GM12878 (cell line): Measurements from ENCODE around the gene IPPK. TPM values are rescaled to one million over a fixed set of nuclear protein-coding genes. Genes with fewer than 3 reads are reported as not detected.

ENCODE experiments used
- ATAC-seq: fragments of 200-7000 bp; cut with Tn5 transposase; 3 replicates; pipeline ENCODE4 v1.9.1; 2020; ENCODE audit warnings: mild to moderate bottlenecking, moderate library complexity
- BruUV-seq: library from RNA; stranded (reverse); fragments of 400-500 nt; replicated peaks from 2 replicates; lab custom pipeline; 2021; lab: Mats Ljungman, UMichigan
- CTCF ChIA-PET: fragments of 300-600 bp; sonication (Branson Sonifier 250); formaldehyde crosslinking; extraction: SDS; loops from one replicate; lab custom pipeline; 2021; ENCODE audit warnings: inconsistent platforms; lab: Yijun Ruan, JAX
- POLR2A ChIA-PET: fragments of 350-600 bp; formaldehyde crosslinking; extraction: SDS; loops from one replicate; lab custom pipeline; 2021; ENCODE audit warnings: inconsistent platforms; lab: Charles Lee
- RAD21 ChIA-PET: fragments of 300-600 bp; sonication (Branson Sonifier 250); formaldehyde crosslinking; loops from one replicate; lab custom pipeline; 2023; ENCODE audit warnings: antibody characterized with exemption; ENCODE audit not compliant: unreplicated experiment; lab: Charles Lee
- SMC1A ChIA-PET: fragments of 300-600 bp; sonication (Branson Sonifier 250); formaldehyde crosslinking; loops from one replicate; lab custom pipeline; 2023; ENCODE audit not compliant: unreplicated experiment, uncharacterized antibody; lab: Charles Lee
- DNase-seq: peaks from one replicate; pipeline ENCODE4 v3.0.0-alpha.2; 2011; ENCODE audit warnings: low read depth, low spot score
- FAIRE-seq: peaks from 3 replicates; lab custom pipeline; 2011; peaks lifted over from hg19 to GRCh38; lab: Jason Lieb, UNC
- H2AFZ ChIP-seq: 2 replicates; pipeline ENCODE4 v1.6.0; 2011; ENCODE audit warnings: low read depth, low read length, control low read depth; ENCODE audit not compliant: control insufficient read depth
- H3K27ac ChIP-seq: 2 replicates; pipeline ENCODE4 v1.5.1; 2011; ENCODE audit warnings: control low read depth; ENCODE audit not compliant: control insufficient read depth, insufficient read depth
- H3K27me3 ChIP-seq, 2 experiments: replicated peaks in 1 of 2; 2 replicates each; pipeline versions ENCODE4 v1.6.0 to v1.6.1; 2011; ENCODE audit warnings: low read length in 1 of 2; ENCODE audit not compliant: control insufficient read depth in 2 of 2, insufficient read depth in 2 of 2
- H3K36me3 ChIP-seq, 2 experiments: 2 replicates each; pipeline ENCODE4 v1.5.1; 2011; ENCODE audit warnings: low read length in 1 of 2; ENCODE audit not compliant: control insufficient read depth in 2 of 2, insufficient read depth in 2 of 2
- H3K4me1 ChIP-seq: 2 replicates; pipeline ENCODE4 v1.6.1; 2011; ENCODE audit warnings: mild to moderate bottlenecking, low read length, moderate library complexity, mixed read lengths; ENCODE audit not compliant: control insufficient read depth, insufficient read depth
- H3K4me2 ChIP-seq: 2 replicates; pipeline ENCODE4 v1.6.0; 2011; ENCODE audit warnings: control low read depth; ENCODE audit not compliant: control insufficient read depth, insufficient read depth
- H3K4me3 ChIP-seq: fragments of 200-600 bp; sonication (generic); 2 replicates; pipeline ENCODE4 v1.5.1; 2016
- H3K79me2 ChIP-seq: 2 replicates; pipeline ENCODE4 v1.6.0; 2011; ENCODE audit warnings: low read length; ENCODE audit not compliant: control insufficient read depth, insufficient read depth
- H3K9ac ChIP-seq: 2 replicates; pipeline ENCODE4 v1.8.0; 2011; ENCODE audit warnings: low read length, control low read depth, mixed read lengths; ENCODE audit not compliant: control insufficient read depth, insufficient read depth
- H3K9me3 ChIP-seq: replicated peaks from 3 replicates; pipeline ENCODE4 v1.5.1; 2011; ENCODE audit warnings: mild to moderate bottlenecking, low read length; ENCODE audit not compliant: control insufficient read depth, insufficient read depth
- H4K20me1 ChIP-seq: 2 replicates; pipeline ENCODE4 v1.6.0; 2011; ENCODE audit not compliant: control insufficient read depth, insufficient read depth
- FOS ChIP-seq: IDR thresholded peaks from 3 replicates; pipeline ENCODE4 v1.6.1; 2011; ENCODE audit warnings: borderline replicate concordance; ENCODE audit not compliant: insufficient read length; ENCODE audit errors: extremely low read depth
- NFYB ChIP-seq: IDR thresholded peaks from 2 replicates; pipeline ENCODE4 v1.6.1; 2011; ENCODE audit warnings: low read depth, mild to moderate bottlenecking, low read length, improper control_type of control experiment, moderate library complexity; ENCODE audit not compliant: insufficient read depth
- RAD21 ChIP-seq: IDR thresholded peaks from 2 replicates; pipeline ENCODE4 v1.6.1; 2011; ENCODE audit warnings: mild to moderate bottlenecking, low read depth, low read length, moderate library complexity; ENCODE audit not compliant: insufficient read depth
- RCOR1 ChIP-seq: conservative IDR thresholded peaks from 2 replicates; pipeline ENCODE4 v1.6.1; 2012; ENCODE audit warnings: low read depth, low read length, improper control_type of control experiment
- SMARCA5 ChIP-seq: fragments of 450-650 bp; IDR thresholded peaks from 2 replicates; pipeline ENCODE4 v1.6.1; 2017; ENCODE audit warnings: mild to moderate bottlenecking
- SREBF1 ChIP-seq: IDR thresholded peaks from 2 replicates; pipeline ENCODE4 v1.6.1; 2012; ENCODE audit warnings: mild to moderate bottlenecking, low read length
- WGBS: methylation state at CpG from one replicate; pipeline ENCODE4 v1.1.6; 2016; ENCODE audit warnings: low lambda C conversion rate; ENCODE audit not compliant: insufficient replicate concordance, insufficient coverage; ENCODE audit errors: missing lambda C conversion rate; 5-methylcytosine and 5-hydroxymethylcytosine counted together
- in situ Hi-C: fragments of 300-500 bp; cut with MboI; formaldehyde crosslinking; loops from 9 replicates; pipeline ENCODE4 v1.14.3; 2018; ENCODE audit warnings: mixed read lengths
- intact Hi-C: fragments of 100-400 bp; cut with micrococcal nuclease; formaldehyde crosslinking; loops from one replicate; pipeline ENCODE4 v1.14.2; 2022; ENCODE audit not compliant: unreplicated experiment
- polyA plus RNA-seq, 11 experiments: library from polyadenylated mRNA; depleted of rRNA in 4 of 11; unstranded in 6 of 11; stranded (reverse) in 5 of 11; fragments of >200 nt; fragmentation: Nextera tagmentation in 4 of 11; fragmentation: Illumina TruSeq in 1 of 11; extraction: Ambion mirVana in 4 of 11; extraction: Trizol in 1 of 11; gene quantifications; 1 replicate in 1 of 11; 2 replicates in 10 of 11; pipeline versions ENCODE4 v1.2.1 to v1.2.3, GENCODE V29; 2011 to 2016; ENCODE audit warnings: inconsistent platforms in 2 of 11, missing spikeins in 2 of 11, low read depth in 1 of 11
- total RNA-seq, 4 experiments: library from RNA; depleted of rRNA in 3 of 4; stranded (reverse); fragments of >200 nt in 3 of 4; fragmentation: Illumina TruSeq in 1 of 4; extraction: Trizol in 1 of 4; gene quantifications; 2 replicates each; pipeline versions ENCODE4 v1.2.1 to v1.2.3, GENCODE V29; 2013 to 2021
- TF ChIP-seq, protein P1 (sequence below): fragments of 450-650 bp; IDR thresholded peaks from 2 replicates; pipeline ENCODE4 v1.6.1; 2017; ENCODE audit warnings: low read depth, mild to moderate bottlenecking, moderate library complexity
- TF ChIP-seq, protein P2 (sequence below): IDR thresholded peaks from 2 replicates; pipeline ENCODE4 v1.6.1; 2012; ENCODE audit warnings: low read depth, low read length, improper control_type of control experiment
- TF ChIP-seq, protein P3 (sequence below): IDR thresholded peaks from 2 replicates; pipeline ENCODE4 v1.6.1; 2011; ENCODE audit warnings: low read depth, mild to moderate bottlenecking, low read length, moderate library complexity, borderline replicate concordance; ENCODE audit errors: extremely low read depth

IPPK gene
- total and polyA plus RNA-seq, 10 of the 15 experiments (the other 5 are each of a cell fraction or from before 2014, with no cell fraction given) = 2.1 to 22.1 (median 11.4) TPM

DNA sequence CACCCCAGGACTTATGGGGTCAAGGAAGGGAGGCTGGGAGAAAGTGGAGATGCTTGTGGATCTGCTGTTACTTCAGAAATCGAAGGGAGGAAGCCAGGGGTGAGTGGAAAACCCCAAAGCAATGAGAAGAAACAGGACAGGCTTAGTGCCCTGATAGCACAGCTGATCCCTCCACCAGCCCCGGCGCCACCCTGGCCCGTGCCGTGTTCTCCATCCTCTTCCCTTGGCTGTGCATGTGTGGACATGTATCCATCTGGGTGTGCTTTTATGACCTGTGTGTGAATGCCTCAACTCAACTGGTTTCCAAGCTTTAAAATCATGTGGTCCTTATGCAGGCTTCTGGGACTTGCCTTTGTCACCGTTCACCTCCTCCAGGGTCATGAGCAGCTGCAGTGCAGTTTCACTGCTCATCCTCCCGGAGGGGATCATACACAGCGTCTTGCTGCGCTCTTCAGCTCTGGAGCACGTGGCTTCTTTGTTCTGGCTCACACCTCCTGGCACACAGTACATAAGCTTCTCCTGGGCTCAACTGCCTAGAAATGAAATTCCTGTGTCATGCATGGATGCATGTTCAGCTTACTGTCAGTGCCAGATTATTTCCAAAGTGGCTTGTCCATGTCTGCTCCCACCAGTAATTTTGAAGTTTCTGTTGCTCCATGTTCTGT, 58.2 kb downstream of the IPPK start:
- DNase-seq (no peak), ATAC-seq (no peak), FAIRE-seq (no peak)
- TF ChIP-seq SMARCA5 (no peak), NFYB (no peak), RCOR1 (no peak), RAD21 (no peak), SREBF1 (no peak), FOS (no peak)
- TF ChIP-seq, protein P1, sequence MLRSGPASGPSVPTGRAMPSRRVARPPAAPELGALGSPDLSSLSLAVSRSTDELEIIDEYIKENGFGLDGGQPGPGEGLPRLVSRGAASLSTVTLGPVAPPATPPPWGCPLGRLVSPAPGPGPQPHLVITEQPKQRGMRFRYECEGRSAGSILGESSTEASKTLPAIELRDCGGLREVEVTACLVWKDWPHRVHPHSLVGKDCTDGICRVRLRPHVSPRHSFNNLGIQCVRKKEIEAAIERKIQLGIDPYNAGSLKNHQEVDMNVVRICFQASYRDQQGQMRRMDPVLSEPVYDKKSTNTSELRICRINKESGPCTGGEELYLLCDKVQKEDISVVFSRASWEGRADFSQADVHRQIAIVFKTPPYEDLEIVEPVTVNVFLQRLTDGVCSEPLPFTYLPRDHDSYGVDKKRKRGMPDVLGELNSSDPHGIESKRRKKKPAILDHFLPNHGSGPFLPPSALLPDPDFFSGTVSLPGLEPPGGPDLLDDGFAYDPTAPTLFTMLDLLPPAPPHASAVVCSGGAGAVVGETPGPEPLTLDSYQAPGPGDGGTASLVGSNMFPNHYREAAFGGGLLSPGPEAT = no peak
- TF ChIP-seq, protein P2, sequence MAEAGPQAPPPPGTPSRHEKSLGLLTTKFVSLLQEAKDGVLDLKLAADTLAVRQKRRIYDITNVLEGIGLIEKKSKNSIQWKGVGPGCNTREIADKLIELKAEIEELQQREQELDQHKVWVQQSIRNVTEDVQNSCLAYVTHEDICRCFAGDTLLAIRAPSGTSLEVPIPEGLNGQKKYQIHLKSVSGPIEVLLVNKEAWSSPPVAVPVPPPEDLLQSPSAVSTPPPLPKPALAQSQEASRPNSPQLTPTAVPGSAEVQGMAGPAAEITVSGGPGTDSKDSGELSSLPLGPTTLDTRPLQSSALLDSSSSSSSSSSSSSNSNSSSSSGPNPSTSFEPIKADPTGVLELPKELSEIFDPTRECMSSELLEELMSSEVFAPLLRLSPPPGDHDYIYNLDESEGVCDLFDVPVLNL = no peak
- TF ChIP-seq, protein P3, sequence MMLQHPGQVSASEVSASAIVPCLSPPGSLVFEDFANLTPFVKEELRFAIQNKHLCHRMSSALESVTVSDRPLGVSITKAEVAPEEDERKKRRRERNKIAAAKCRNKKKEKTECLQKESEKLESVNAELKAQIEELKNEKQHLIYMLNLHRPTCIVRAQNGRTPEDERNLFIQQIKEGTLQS = no peak
- intact Hi-C loops = no loop called here
- ChIA-PET SMC1A (no interaction called here), POLR2A (no interaction called here), RAD21 (no interaction called here), CTCF (no interaction called here)
- no TSS peak for BruUV-seq
- H3K79me2 ChIP-seq = no peaks in the 10 kb centered on the region
- H4K20me1 ChIP-seq = no peaks in the 10 kb centered on the region
- no peak overlapping the region for H3K4me3 ChIP-seq
- no peaks in the 10 kb centered on the region for H3K27me3 ChIP-seq
- H3K9me3 ChIP-seq = no peaks in the 10 kb centered on the region
- H3K4me2 ChIP-seq = no peak overlapping the region
- H2AFZ ChIP-seq = no peak overlapping the region
- in situ Hi-C loops = no loop called here
- H3K27ac ChIP-seq = no peak overlapping the region
- WGBS = 91% methylated on average over 10 of the region's 10 CpGs
- peaks cover 4 to 16% of the 10 kb centered on the region in 2 experiments for H3K36me3 ChIP-seq
- H3K4me1 ChIP-seq = no peaks in the 10 kb centered on the region; the same call in 1 of the 2 replicates
- no peak overlapping the region for H3K9ac ChIP-seq
